GM23338 (cell line): ENCODE data around the gene ARRDC1. TPM values are rescaled to one million over a fixed set of nuclear protein-coding genes. Genes with fewer than 3 reads are reported as not detected.
A peak's percentile ranks its signal among the peaks of the same experiment; 100 is the strongest.

ENCODE experiments used
- ATAC-seq: fragments of 200-7000 bp; cut with Tn5 transposase; 3 replicates; pipeline ENCODE4 v1.9.1; 2020
- DNase-seq: peaks from one replicate; pipeline ENCODE4 v3.0.0-alpha.2; 2015; ENCODE audit warnings: low spot score
- H2AFZ ChIP-seq: fragments of 200-600 bp; sonication (generic); 2 replicates; pipeline ENCODE4 v1.8.0; 2016; ENCODE audit warnings: antibody characterized with exemption, mild to moderate bottlenecking, moderate library complexity
- H3F3A ChIP-seq: fragments of 200-600 bp; sonication (generic); replicated peaks from 2 replicates; pipeline ENCODE4 v1.8.0; 2017; ENCODE audit warnings: antibody characterized with exemption, mixed run types, low read depth
- H3K27ac ChIP-seq: fragments of 200-600 bp; sonication (generic); 2 replicates; pipeline ENCODE4 v1.6.1; 2016; ENCODE audit warnings: low read depth
- H3K27me3 ChIP-seq: fragments of 200-600 bp; sonication (generic); 2 replicates; pipeline ENCODE4 v1.8.0; 2016; ENCODE audit warnings: mild to moderate bottlenecking, mixed run types, moderate library complexity; ENCODE audit not compliant: insufficient read depth
- H3K36me3 ChIP-seq: fragments of 200-600 bp; sonication (generic); 2 replicates; pipeline ENCODE4 v1.8.0; 2016; ENCODE audit warnings: mild to moderate bottlenecking; ENCODE audit not compliant: insufficient read depth
- H3K4me1 ChIP-seq: fragments of 200-600 bp; sonication (generic); 2 replicates; pipeline ENCODE4 v1.8.0; 2016; ENCODE audit warnings: mild to moderate bottlenecking, moderate library complexity; ENCODE audit not compliant: insufficient read depth
- H3K4me2 ChIP-seq: fragments of 200-600 bp; sonication (generic); 2 replicates; pipeline ENCODE4 v1.7.1; 2017; ENCODE audit warnings: mixed run types
- H3K4me3 ChIP-seq: fragments of 200-600 bp; sonication (generic); 2 replicates; pipeline ENCODE4 v1.6.1; 2016; ENCODE audit warnings: mixed run types
- H3K79me2 ChIP-seq: fragments of 200-600 bp; sonication (generic); replicated peaks from 2 replicates; pipeline ENCODE4 v1.8.0; 2017; ENCODE audit warnings: mild to moderate bottlenecking; ENCODE audit not compliant: insufficient read depth
- H3K9me2 ChIP-seq: fragments of 200-600 bp; sonication (generic); 2 replicates; pipeline ENCODE4 v1.8.0; 2017; ENCODE audit not compliant: insufficient read depth
- H4K20me1 ChIP-seq: fragments of 200-600 bp; sonication (generic); replicated peaks from 2 replicates; pipeline ENCODE4 v1.8.0; 2017; ENCODE audit warnings: mild to moderate bottlenecking; ENCODE audit not compliant: insufficient read depth
- H3K27ac Mint-ChIP-seq: 2 replicates; pipeline ENCODE4 v1.8.0; 2020; ENCODE audit warnings: inconsistent platforms, mild to moderate bottlenecking, moderate library complexity, mixed read lengths
- H3K27me3 Mint-ChIP-seq: 3 replicates; pipeline ENCODE4 v1.8.0; 2022; ENCODE audit warnings: low read depth, mild to moderate bottlenecking, moderate library complexity, mixed read lengths, inconsistent platforms; ENCODE audit not compliant: insufficient read depth, poor library complexity
- H3K36me3 Mint-ChIP-seq: 3 replicates; pipeline ENCODE4 v1.8.0; 2021; ENCODE audit warnings: low read depth, mild to moderate bottlenecking, inconsistent platforms, moderate library complexity, mixed read lengths
- H3K4me1 Mint-ChIP-seq: 3 replicates; pipeline ENCODE4 v1.8.0; 2020; ENCODE audit warnings: mild to moderate bottlenecking, inconsistent platforms, mixed read lengths
- H3K4me3 Mint-ChIP-seq: 3 replicates; pipeline ENCODE4 v1.8.0; 2021; ENCODE audit warnings: moderate library complexity, mild to moderate bottlenecking, inconsistent platforms, mixed read lengths
- H3K9me3 Mint-ChIP-seq: 3 replicates; pipeline ENCODE4 v1.8.0; 2020; ENCODE audit warnings: moderate library complexity, mild to moderate bottlenecking, inconsistent platforms, mixed read lengths
- CREB1 ChIP-seq: fragments of 250-450 bp; sonication (Bioruptor Pico); IDR thresholded peaks from 2 replicates; pipeline ENCODE4 v1.5.0; 2020; ENCODE audit warnings: low read depth, mild to moderate bottlenecking, moderate library complexity
- EZH2 ChIP-seq: fragments of 200-600 bp; sonication (generic); IDR thresholded peaks from one replicate; pipeline ENCODE4 v1.8.0; 2017; ENCODE audit warnings: antibody characterized with exemption, mild to moderate bottlenecking, low read depth; ENCODE audit not compliant: unreplicated experiment
- EZH2phosphoT487 ChIP-seq: fragments of 200-600 bp; sonication (generic); IDR thresholded peaks from one replicate; pipeline ENCODE4 v1.8.1; 2018; ENCODE audit warnings: antibody characterized with exemption; ENCODE audit not compliant: unreplicated experiment
- JUNB ChIP-seq: IDR thresholded peaks from one replicate; pipeline ENCODE4 v1.6.1; 2016; ENCODE audit warnings: antibody characterized with exemption; ENCODE audit not compliant: unreplicated experiment
- NANOG ChIP-seq: IDR thresholded peaks from 2 replicates; pipeline ENCODE4 v1.6.1; 2016; ENCODE audit warnings: antibody characterized with exemption, borderline replicate concordance
- POLR2AphosphoS5 ChIP-seq: IDR thresholded peaks from 2 replicates; pipeline ENCODE4 v1.6.1; 2016; ENCODE audit warnings: antibody characterized with exemption, low read depth
- REST ChIP-seq: IDR thresholded peaks from one replicate; pipeline ENCODE4 v1.6.1; 2018; ENCODE audit warnings: antibody characterized with exemption; ENCODE audit not compliant: unreplicated experiment
- STAT1 ChIP-seq: IDR thresholded peaks from one replicate; pipeline ENCODE4 v1.6.1; 2016; ENCODE audit warnings: antibody characterized with exemption; ENCODE audit not compliant: unreplicated experiment
- ZNF114 ChIP-seq: fragments of 250-450 bp; sonication (Bioruptor Pico); IDR thresholded peaks from 2 replicates; pipeline ENCODE4 v1.5.0; 2020; ENCODE audit warnings: mild to moderate bottlenecking, moderate library complexity
- ZNF331 ChIP-seq: fragments of 250-450 bp; sonication (Bioruptor Pico); IDR thresholded peaks from 2 replicates; pipeline ENCODE4 v1.5.0; 2020; ENCODE audit warnings: low read depth, mild to moderate bottlenecking, moderate library complexity
- polyA plus RNA-seq: library from polyadenylated mRNA; unstranded; fragments of >200 nt; fragmentation: Nextera tagmentation; extraction: Ambion mirVana; gene quantifications from 2 replicates; pipeline ENCODE4 v1.2.1, GENCODE V29; 2016
- total RNA-seq: library from RNA; depleted of rRNA; stranded (reverse); fragments of >200 nt; shearing (Covaris generic); gene quantifications from 2 replicates; pipeline ENCODE4 v1.2.3, GENCODE V29; 2014
- TF ChIP-seq, protein P1 (sequence below): fragments of 250-450 bp; sonication (Bioruptor Pico); IDR thresholded peaks from 2 replicates; pipeline ENCODE4 v1.5.0; 2020; ENCODE audit warnings: mild to moderate bottlenecking, moderate library complexity
- TF ChIP-seq, protein P2 (sequence below): IDR thresholded peaks from 2 replicates; pipeline ENCODE4 v1.6.1; 2016; ENCODE audit warnings: antibody characterized with exemption
- TF ChIP-seq, protein P3 (sequence below), 2 experiments: fragments of 200-600 bp in 1 of 2; sonication (generic) in 1 of 2; conservative IDR thresholded peaks; 2 replicates each; pipeline versions ENCODE4 v1.5.1 to v1.6.1; 2016 to 2017; ENCODE audit warnings: antibody characterized with exemption in 2 of 2, low read depth in 2 of 2, mild to moderate bottlenecking in 2 of 2, moderate library complexity in 1 of 2

The ARRDC1 gene
- total and polyA plus RNA-seq, 2 experiments from 2014 or later = 36.6 to 63.8 TPM

- no peaks in the 10 kb centered on the region for H3K9me3 Mint-ChIP-seq
- Histone ChIP-seq H3K79me2 (peaks cover 99% of the 10 kb centered on the region), H3K36me3 (no peaks in the 10 kb centered on the region; the same call in 1 of the 2 replicates), H2AFZ (no peak overlapping the region), H3K9me2 (no peaks in the 10 kb centered on the region), H4K20me1 (peaks cover 46% of the 10 kb centered on the region), H3K27ac (0 out of 2 replicates have a peak overlapping the region, but pooled peaks have one; percentile 42), H3K4me1 (peaks cover 13% of the 10 kb centered on the region; the same call in 1 of the 2 replicates), H3K4me3 (no peak overlapping the region), H3K4me2 (no peak overlapping the region), H3K27me3 (no peaks in the 10 kb centered on the region), H3F3A (no peaks in the 10 kb centered on the region; the same call in 1 of the 2 replicates)
- TF ChIP-seq POLR2AphosphoS5 = no peak
- TF ChIP-seq STAT1 = no peak
- TF ChIP-seq CREB1 (CRISPR knock-in tag) = no peak
- TF ChIP-seq, protein P1, sequence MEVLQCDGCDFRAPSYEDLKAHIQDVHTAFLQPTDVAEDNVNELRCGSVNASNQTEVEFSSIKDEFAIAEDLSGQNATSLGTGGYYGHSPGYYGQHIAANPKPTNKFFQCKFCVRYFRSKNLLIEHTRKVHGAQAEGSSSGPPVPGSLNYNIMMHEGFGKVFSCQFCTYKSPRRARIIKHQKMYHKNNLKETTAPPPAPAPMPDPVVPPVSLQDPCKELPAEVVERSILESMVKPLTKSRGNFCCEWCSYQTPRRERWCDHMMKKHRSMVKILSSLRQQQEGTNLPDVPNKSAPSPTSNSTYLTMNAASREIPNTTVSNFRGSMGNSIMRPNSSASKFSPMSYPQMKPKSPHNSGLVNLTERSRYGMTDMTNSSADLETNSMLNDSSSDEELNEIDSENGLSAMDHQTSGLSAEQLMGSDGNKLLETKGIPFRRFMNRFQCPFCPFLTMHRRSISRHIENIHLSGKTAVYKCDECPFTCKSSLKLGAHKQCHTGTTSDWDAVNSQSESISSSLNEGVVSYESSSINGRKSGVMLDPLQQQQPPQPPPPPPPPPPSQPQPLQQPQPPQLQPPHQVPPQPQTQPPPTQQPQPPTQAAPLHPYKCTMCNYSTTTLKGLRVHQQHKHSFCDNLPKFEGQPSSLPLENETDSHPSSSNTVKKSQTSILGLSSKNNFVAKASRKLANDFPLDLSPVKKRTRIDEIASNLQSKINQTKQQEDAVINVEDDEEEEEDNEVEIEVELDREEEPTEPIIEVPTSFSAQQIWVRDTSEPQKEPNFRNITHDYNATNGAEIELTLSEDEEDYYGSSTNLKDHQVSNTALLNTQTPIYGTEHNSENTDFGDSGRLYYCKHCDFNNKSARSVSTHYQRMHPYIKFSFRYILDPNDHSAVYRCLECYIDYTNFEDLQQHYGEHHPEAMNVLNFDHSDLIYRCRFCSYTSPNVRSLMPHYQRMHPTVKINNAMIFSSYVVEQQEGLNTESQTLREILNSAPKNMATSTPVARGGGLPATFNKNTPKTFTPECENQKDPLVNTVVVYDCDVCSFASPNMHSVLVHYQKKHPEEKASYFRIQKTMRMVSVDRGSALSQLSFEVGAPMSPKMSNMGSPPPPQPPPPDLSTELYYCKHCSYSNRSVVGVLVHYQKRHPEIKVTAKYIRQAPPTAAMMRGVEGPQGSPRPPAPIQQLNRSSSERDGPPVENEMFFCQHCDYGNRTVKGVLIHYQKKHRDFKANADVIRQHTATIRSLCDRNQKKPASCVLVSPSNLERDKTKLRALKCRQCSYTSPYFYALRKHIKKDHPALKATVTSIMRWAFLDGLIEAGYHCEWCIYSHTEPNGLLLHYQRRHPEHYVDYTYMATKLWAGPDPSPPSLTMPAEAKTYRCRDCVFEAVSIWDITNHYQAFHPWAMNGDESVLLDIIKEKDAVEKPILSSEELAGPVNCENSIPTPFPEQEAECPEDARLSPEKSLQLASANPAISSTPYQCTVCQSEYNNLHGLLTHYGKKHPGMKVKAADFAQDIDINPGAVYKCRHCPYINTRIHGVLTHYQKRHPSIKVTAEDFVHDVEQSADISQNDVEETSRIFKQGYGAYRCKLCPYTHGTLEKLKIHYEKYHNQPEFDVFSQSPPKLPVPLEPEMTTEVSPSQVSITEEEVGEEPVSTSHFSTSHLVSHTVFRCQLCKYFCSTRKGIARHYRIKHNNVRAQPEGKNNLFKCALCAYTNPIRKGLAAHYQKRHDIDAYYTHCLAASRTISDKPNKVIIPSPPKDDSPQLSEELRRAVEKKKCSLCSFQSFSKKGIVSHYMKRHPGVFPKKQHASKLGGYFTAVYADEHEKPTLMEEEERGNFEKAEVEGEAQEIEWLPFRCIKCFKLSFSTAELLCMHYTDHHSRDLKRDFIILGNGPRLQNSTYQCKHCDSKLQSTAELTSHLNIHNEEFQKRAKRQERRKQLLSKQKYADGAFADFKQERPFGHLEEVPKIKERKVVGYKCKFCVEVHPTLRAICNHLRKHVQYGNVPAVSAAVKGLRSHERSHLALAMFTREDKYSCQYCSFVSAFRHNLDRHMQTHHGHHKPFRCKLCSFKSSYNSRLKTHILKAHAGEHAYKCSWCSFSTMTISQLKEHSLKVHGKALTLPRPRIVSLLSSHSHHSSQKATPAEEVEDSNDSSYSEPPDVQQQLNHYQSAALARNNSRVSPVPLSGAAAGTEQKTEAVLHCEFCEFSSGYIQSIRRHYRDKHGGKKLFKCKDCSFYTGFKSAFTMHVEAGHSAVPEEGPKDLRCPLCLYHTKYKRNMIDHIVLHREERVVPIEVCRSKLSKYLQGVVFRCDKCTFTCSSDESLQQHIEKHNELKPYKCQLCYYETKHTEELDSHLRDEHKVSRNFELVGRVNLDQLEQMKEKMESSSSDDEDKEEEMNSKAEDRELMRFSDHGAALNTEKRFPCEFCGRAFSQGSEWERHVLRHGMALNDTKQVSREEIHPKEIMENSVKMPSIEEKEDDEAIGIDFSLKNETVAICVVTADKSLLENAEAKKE (CRISPR knock-in tag) = no peak
- TF ChIP-seq REST = no peak
- no peak for TF ChIP-seq NANOG
- TF ChIP-seq EZH2phosphoT487 = no peak
- TF ChIP-seq, protein P2, sequence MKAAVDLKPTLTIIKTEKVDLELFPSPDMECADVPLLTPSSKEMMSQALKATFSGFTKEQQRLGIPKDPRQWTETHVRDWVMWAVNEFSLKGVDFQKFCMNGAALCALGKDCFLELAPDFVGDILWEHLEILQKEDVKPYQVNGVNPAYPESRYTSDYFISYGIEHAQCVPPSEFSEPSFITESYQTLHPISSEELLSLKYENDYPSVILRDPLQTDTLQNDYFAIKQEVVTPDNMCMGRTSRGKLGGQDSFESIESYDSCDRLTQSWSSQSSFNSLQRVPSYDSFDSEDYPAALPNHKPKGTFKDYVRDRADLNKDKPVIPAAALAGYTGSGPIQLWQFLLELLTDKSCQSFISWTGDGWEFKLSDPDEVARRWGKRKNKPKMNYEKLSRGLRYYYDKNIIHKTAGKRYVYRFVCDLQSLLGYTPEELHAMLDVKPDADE = no peak
- no peak for TF ChIP-seq ZNF331 (CRISPR knock-in tag)
- TF ChIP-seq EZH2 = no peak
- TF ChIP-seq, protein P3, sequence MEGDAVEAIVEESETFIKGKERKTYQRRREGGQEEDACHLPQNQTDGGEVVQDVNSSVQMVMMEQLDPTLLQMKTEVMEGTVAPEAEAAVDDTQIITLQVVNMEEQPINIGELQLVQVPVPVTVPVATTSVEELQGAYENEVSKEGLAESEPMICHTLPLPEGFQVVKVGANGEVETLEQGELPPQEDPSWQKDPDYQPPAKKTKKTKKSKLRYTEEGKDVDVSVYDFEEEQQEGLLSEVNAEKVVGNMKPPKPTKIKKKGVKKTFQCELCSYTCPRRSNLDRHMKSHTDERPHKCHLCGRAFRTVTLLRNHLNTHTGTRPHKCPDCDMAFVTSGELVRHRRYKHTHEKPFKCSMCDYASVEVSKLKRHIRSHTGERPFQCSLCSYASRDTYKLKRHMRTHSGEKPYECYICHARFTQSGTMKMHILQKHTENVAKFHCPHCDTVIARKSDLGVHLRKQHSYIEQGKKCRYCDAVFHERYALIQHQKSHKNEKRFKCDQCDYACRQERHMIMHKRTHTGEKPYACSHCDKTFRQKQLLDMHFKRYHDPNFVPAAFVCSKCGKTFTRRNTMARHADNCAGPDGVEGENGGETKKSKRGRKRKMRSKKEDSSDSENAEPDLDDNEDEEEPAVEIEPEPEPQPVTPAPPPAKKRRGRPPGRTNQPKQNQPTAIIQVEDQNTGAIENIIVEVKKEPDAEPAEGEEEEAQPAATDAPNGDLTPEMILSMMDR (conservative IDR thresholded peaks at IDR 0.05; ENCODE audit: low read depth in 2 of 2) = no peak
- TF ChIP-seq ZNF114 (CRISPR knock-in tag) = no peak
- TF ChIP-seq JUNB = no peak
- H3K4me1 Mint-ChIP-seq = peaks cover 28% of the 10 kb centered on the region
- DNase-seq = no peak
- H3K27ac Mint-ChIP-seq = no peak overlapping the region
- ATAC-seq = no peak
- H3K27me3 Mint-ChIP-seq = peaks cover 2% of the 10 kb centered on the region
- peaks cover 16% of the 10 kb centered on the region; the same call in 2 of the 3 replicates for H3K36me3 Mint-ChIP-seq
- no peak overlapping the region for H3K4me3 Mint-ChIP-seq
Measured at GRCh38 chr9:137657606-137658005, 52.1 kb downstream of the ARRDC1 start.
